ENCODE measurements around the gene CAMSAP1.
A peak's percentile ranks its signal among the peaks of the same experiment; 100 is the strongest.

The CAMSAP1 gene

DNA sequence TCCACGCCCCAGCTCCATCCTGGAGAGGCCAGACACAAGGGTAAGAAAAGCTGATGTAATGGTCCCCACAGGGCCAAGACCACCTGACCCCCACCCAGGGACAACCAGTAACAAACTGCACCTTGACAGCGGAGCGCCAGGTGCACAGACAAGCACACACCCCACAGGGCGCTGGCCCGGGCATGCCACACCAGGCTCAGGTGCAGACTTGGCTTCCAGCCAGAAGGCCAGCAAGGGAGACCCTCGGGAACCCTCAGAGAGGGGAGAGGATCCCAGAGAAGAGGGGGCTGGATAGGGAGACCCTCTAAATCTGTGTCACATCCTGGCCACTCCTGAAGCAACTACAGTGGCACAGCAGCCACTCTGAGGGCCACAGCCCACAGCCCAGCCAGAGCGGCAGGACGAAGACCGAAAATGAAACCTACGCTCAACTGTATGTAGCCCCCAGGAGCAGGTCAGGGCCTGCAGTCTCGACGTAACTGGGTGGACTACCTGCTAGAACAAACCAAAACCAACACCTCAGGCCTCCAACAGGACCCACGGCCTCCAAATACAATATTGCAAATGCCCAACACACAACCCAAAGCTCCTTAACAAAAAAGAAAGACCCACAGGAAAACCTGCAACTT lies 18.5 kb downstream of the CAMSAP1 start:
- TF ChIP-seq, protein P1, sequence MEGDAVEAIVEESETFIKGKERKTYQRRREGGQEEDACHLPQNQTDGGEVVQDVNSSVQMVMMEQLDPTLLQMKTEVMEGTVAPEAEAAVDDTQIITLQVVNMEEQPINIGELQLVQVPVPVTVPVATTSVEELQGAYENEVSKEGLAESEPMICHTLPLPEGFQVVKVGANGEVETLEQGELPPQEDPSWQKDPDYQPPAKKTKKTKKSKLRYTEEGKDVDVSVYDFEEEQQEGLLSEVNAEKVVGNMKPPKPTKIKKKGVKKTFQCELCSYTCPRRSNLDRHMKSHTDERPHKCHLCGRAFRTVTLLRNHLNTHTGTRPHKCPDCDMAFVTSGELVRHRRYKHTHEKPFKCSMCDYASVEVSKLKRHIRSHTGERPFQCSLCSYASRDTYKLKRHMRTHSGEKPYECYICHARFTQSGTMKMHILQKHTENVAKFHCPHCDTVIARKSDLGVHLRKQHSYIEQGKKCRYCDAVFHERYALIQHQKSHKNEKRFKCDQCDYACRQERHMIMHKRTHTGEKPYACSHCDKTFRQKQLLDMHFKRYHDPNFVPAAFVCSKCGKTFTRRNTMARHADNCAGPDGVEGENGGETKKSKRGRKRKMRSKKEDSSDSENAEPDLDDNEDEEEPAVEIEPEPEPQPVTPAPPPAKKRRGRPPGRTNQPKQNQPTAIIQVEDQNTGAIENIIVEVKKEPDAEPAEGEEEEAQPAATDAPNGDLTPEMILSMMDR (IDR thresholded peaks at IDR 0.05; ENCODE audit: unreplicated experiment in 3 of 3) = no peak
- Mint-ChIP-seq H3K36me3 (ENCODE audit: low read depth) (peaks cover 11% of the 10 kb centered on the region), H3K4me1 (peaks cover 72% of the 10 kb centered on the region), H3K9me3 (peaks cover 10% of the 10 kb centered on the region), H3K4me3 (no peak overlapping the region), H3K27ac (peak overlapping the region; percentile 41 to 75 (median 56)), H3K27me3 (ENCODE audit: low read depth) (peaks cover 3% of the 10 kb centered on the region)

DNA sequence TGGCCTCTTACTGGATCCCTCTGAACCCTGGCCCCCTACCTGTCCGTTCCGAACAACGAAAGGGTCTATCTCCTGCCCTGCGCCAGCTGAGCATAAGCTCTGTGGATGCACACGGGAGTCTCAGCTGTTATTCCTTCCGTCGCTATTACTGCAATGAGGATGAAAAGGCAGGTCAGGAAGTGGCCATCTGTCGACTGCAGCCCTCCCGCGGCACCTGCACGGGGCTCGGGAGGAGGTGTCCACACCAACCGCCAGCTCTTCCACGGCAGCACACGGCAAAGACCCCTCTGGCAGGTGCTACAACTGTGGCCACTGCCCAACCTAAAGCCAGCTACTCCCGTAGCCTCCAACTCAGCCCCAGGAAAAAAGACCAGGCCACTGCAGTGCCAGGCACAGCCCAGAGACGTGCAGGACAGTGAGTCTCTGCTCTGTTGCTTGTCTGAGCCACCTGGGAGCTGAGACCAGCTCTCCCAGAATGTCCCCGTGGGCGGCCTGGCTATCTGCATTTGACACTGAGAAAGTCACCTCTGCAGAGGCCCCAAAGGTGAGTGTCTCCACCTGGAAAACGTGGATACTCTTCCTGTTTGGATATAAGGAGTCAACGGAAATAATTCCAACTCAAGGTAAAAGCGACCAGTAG lies 19.1 kb downstream of the CAMSAP1 start:
- H3K27ac Mint-ChIP-seq = no peak overlapping the region
- H3K9me3 Mint-ChIP-seq = peaks cover 4% of the 10 kb centered on the region
- H3K4me1 Mint-ChIP-seq = peaks cover 73% of the 10 kb centered on the region
- H3K4me3 Mint-ChIP-seq = no peak overlapping the region
- TF ChIP-seq, protein P1 (IDR thresholded peaks at IDR 0.05; ENCODE audit: unreplicated experiment in 3 of 3) = no peak
- peaks cover 5% of the 10 kb centered on the region for H3K36me3 Mint-ChIP-seq (ENCODE audit: low read depth)
- H3K27me3 Mint-ChIP-seq (ENCODE audit: low read depth) = peaks cover 3% of the 10 kb centered on the region

DNA sequence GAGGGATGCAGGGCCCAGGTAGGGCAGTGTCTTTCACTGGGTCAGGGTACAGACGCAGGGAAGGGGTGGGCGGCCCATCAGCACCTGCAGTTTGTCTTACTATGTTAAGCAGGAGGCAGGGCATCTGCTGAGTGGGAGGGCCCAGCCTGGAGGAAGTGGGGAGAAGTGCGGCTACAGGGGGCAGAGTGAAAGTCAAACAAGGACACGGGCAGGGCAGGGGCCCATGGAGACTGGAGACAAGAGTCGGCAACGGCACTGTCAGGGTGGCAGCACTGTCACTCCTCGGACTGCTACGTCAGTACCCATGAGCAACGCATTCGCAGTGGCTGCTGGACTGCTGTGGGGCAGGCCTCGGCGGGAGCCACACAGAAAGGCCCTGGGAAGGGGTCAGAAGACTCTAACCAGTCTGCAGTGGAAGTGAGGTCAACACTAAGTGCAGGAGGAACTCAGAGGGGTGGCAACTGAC lies 19.7 kb downstream of the CAMSAP1 start:
- H3K27me3 Mint-ChIP-seq (ENCODE audit: low read depth) = peaks cover 3% of the 10 kb centered on the region
- H3K9me3 Mint-ChIP-seq = no peaks in the 10 kb centered on the region
- H3K4me1 Mint-ChIP-seq = peaks cover 76% of the 10 kb centered on the region
- no peaks in the 10 kb centered on the region for H3K36me3 Mint-ChIP-seq (ENCODE audit: low read depth)
- H3K27ac Mint-ChIP-seq = peak overlapping the region in 2 of 3 experiments; percentile 32 to 36
- TF ChIP-seq, protein P1 (IDR thresholded peaks at IDR 0.05; ENCODE audit: unreplicated experiment in 3 of 3) = no peak
- H3K4me3 Mint-ChIP-seq = no peak overlapping the region

DNA sequence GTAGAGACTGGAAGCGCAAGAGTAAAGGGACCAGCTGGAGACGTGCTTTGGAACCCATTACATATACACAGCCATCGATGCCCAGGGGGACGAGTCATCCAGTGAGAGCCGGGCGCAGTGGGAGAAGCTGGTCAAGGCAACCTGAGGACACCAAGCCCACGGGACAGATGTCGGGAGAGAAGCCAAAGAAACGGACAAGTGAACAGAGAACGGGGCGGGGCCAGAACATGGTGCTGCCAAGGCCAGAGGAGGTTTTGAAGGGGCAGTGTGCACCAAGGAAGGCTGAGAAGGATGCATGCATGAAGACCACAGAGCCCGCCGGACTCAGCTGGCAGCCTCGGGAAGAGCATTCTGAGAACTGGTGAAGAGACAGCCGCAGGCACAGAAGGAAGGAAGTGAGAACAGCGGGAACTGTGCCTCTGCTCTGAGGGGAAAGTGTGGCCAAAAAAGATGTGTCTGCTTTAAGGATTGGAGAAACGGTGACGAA lies 20.3 kb downstream of the CAMSAP1 start:
- H3K27ac Mint-ChIP-seq = peak overlapping the region in 2 of 3 experiments; percentile 32 to 36
- no peak overlapping the region for H3K4me3 Mint-ChIP-seq
- no peaks in the 10 kb centered on the region for H3K9me3 Mint-ChIP-seq
- H3K36me3 Mint-ChIP-seq (ENCODE audit: low read depth) = peaks cover 2% of the 10 kb centered on the region
- H3K4me1 Mint-ChIP-seq = peaks cover 74% of the 10 kb centered on the region
- TF ChIP-seq, protein P1 (IDR thresholded peaks at IDR 0.05; ENCODE audit: unreplicated experiment in 3 of 3) = no peak
- peaks cover 3% of the 10 kb centered on the region for H3K27me3 Mint-ChIP-seq (ENCODE audit: low read depth)

DNA sequence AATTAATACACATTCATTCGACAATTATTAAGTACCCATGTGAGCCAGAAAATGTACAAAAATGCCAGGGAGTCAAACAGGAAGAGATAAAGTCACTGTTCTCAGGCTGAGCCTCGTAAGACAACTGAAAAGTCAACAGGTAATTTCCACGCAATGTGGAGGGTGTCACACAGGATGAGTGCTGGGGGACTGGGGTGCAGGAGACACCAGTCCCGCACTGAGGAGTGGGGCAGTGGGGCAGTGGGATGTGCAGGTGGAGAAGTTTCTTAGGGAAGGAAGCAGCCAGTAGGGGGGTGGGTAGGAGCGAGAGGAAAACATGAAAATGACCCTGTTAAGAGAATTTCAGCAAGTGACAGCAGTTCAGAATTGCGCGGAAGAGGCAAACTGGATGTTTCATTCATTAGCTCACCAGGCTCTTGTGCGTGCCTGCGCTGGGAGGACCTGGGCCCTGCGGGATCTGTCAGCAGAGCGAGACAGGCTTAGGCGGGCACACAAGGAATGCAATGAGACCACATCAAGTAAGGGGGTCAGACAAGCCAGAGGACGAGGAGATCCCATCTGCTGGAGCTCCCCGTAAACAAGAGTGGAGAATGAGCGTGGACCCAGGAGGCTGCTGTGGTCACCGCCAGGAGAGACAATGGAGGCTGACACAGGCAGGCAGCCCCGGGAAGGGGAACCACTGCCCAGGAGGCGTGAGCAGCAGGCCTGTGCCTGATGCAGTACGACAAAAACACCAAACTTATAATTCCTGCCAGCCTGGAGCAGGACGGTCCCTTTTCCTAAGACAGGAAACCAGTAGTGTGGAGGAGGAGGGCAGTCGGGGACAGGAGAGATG lies 21.0 kb downstream of the CAMSAP1 start:
- H3K36me3 Mint-ChIP-seq (ENCODE audit: low read depth) = peaks cover 9% of the 10 kb centered on the region
- H3K27me3 Mint-ChIP-seq (ENCODE audit: low read depth) = peaks cover 3% of the 10 kb centered on the region
- H3K4me1 Mint-ChIP-seq = peaks cover 67% of the 10 kb centered on the region
- no peak overlapping the region for H3K4me3 Mint-ChIP-seq
- H3K9me3 Mint-ChIP-seq = no peaks in the 10 kb centered on the region
- TF ChIP-seq, protein P1 (IDR thresholded peaks at IDR 0.05; ENCODE audit: unreplicated experiment in 3 of 3) = no peak
- H3K27ac Mint-ChIP-seq = peak overlapping the region in 1 of 3 experiments; percentile 36
